ENCODE results near the gene CBLN3. TPM values are rescaled to one million over a fixed set of nuclear protein-coding genes. Genes with fewer than 3 reads are reported as not detected.

The CBLN3 gene
- total RNA-seq, 2 donors from 2014 or later, result 1.3 to 4.2 TPM

- ATAC-seq (ENCODE audit: insufficient number of reproducible peaks, low FRiP score, low read depth), result no peak
- no peak for TF ChIP-seq CTCF (IDR thresholded peaks at IDR 0.05)
- no peaks in the 10 kb centered on the region for H3K9me3 ChIP-seq
- no peaks in the 10 kb centered on the region for H3K27me3 ChIP-seq (replicated peaks; ENCODE audit: insufficient read depth)
- H3K36me3 ChIP-seq, result peaks cover 58% of the 10 kb centered on the region
- H3K4me1 ChIP-seq (ENCODE audit: control insufficient read depth in 1 of 2, low read depth in 2 of 2), result peaks cover 7 to 39% of the 10 kb centered on the region in 2 donors
- no peak overlapping the region for H3K27ac ChIP-seq
- no peak for DNase-seq (ENCODE audit: low spot score)
- no peak overlapping the region for H3K4me3 ChIP-seq
Observed at GRCh38 chr14:24435192-24435810, 5.8 kb upstream of the CBLN3 start.

- H3K36me3 ChIP-seq, result peaks cover 52% of the 10 kb centered on the region
- no peak for DNase-seq (ENCODE audit: low spot score)
Observed at GRCh38 chr14:24434676-24435075, 5.2 kb upstream of the CBLN3 start.

GRCh38 chr14:24434036-24434435 lies 4.6 kb upstream of the CBLN3 start:
- DNase-seq (ENCODE audit: low spot score), result no peak
- Histone ChIP-seq H3K4me3 (no peak overlapping the region), H3K27me3 (replicated peaks; ENCODE audit: insufficient read depth) (no peaks in the 10 kb centered on the region), H3K36me3 (peaks cover 46% of the 10 kb centered on the region), H3K27ac (no peak overlapping the region), H3K4me1 (ENCODE audit: control insufficient read depth in 1 of 2, low read depth in 2 of 2) (peaks cover 11 to 39% of the 10 kb centered on the region in 2 donors), H3K9me3 (no peaks in the 10 kb centered on the region)
- TF ChIP-seq CTCF (IDR thresholded peaks at IDR 0.05), result no peak
- ATAC-seq (ENCODE audit: insufficient number of reproducible peaks, low FRiP score, low read depth), result no peak

More at GRCh38 chr14:24434676-24435075, 5.2 kb upstream of the CBLN3 start:
- H3K27ac ChIP-seq, result no peak overlapping the region
- ATAC-seq (ENCODE audit: insufficient number of reproducible peaks, low FRiP score, low read depth), result no peak
- H3K27me3 ChIP-seq (replicated peaks; ENCODE audit: insufficient read depth), result no peaks in the 10 kb centered on the region
- TF ChIP-seq CTCF (IDR thresholded peaks at IDR 0.05), result no peak
- H3K4me3 ChIP-seq, result no peak overlapping the region
- H3K9me3 ChIP-seq, result no peaks in the 10 kb centered on the region
- peaks cover 7 to 33% of the 10 kb centered on the region in 2 donors for H3K4me1 ChIP-seq (ENCODE audit: control insufficient read depth in 1 of 2, low read depth in 2 of 2)

GRCh38 chr14:24432259-24433131 lies 3.0 kb upstream of the CBLN3 start:
- no peak for TF ChIP-seq CTCF (IDR thresholded peaks at IDR 0.05)
- Histone ChIP-seq H3K27me3 (replicated peaks; ENCODE audit: insufficient read depth) (no peaks in the 10 kb centered on the region), H3K4me3 (no peak overlapping the region), H3K27ac (no peak overlapping the region), H3K4me1 (ENCODE audit: control insufficient read depth in 1 of 2, low read depth in 2 of 2) (peaks cover 13 to 42% of the 10 kb centered on the region in 2 donors), H3K9me3 (no peaks in the 10 kb centered on the region), H3K36me3 (peaks cover 33% of the 10 kb centered on the region)
- DNase-seq (ENCODE audit: low spot score), result no peak
- ATAC-seq (ENCODE audit: insufficient number of reproducible peaks, low FRiP score, low read depth), result no peak

GRCh38 chr14:24431569-24432258 lies 2.2 kb upstream of the CBLN3 start:
- Histone ChIP-seq H3K27me3 (replicated peaks; ENCODE audit: insufficient read depth) (no peaks in the 10 kb centered on the region), H3K4me3 (peak overlapping the region; percentile 83), H3K36me3 (peaks cover 26% of the 10 kb centered on the region), H3K4me1 (ENCODE audit: control insufficient read depth in 1 of 2, low read depth in 2 of 2) (peaks cover 13 to 36% of the 10 kb centered on the region in 2 donors), H3K27ac (peak overlapping the region; percentile 89 to 99), H3K9me3 (no peaks in the 10 kb centered on the region)
- TF ChIP-seq CTCF (IDR thresholded peaks at IDR 0.05), result peak; percentile 83
- DNase-seq (ENCODE audit: low spot score), result peak; percentile 60
- peak; percentile 26 for ATAC-seq (ENCODE audit: insufficient number of reproducible peaks, low FRiP score, low read depth)
